Lower lobe of right lung (tissue), 2 donors: ENCODE results near the gene FRAS1. TPM values are rescaled to one million over a fixed set of nuclear protein-coding genes. Genes with fewer than 3 reads are reported as not detected.

Source experiments
- ATAC-seq, 2 donors: fragments of 200-7000 bp; cut with Tn5 transposase; one replicate each; pipeline ENCODE4 v1.9.1; 2020 to 2022; ENCODE audit warnings: mild to moderate bottlenecking in 2 of 2, moderate library complexity in 2 of 2
- DNase-seq: peaks from one replicate; pipeline ENCODE4 v3.0.0-alpha.2; 2020
- H3K27ac ChIP-seq: fragments of 200-600 bp; one replicate; pipeline ENCODE4 v1.8.0; 2022
- H3K27me3 ChIP-seq: fragments of 200-600 bp; one replicate; pipeline ENCODE4 v1.8.0; 2022; ENCODE audit warnings: low read depth
- H3K36me3 ChIP-seq: fragments of 200-600 bp; one replicate; pipeline ENCODE4 v1.8.0; 2022; ENCODE audit warnings: mild to moderate bottlenecking
- H3K4me1 ChIP-seq: fragments of 200-600 bp; one replicate; pipeline ENCODE4 v1.8.0; 2022
- H3K4me3 ChIP-seq: fragments of 200-600 bp; one replicate; pipeline ENCODE4 v1.8.0; 2022; ENCODE audit warnings: mild to moderate bottlenecking
- H3K9me3 ChIP-seq: fragments of 200-600 bp; one replicate; pipeline ENCODE4 v1.8.0; 2022
- CTCF ChIP-seq: fragments of 200-600 bp; IDR thresholded peaks from one replicate; pipeline ENCODE4 v1.8.0; 2022; ENCODE audit warnings: antibody characterized with exemption, mild to moderate bottlenecking
- intact Hi-C: fragments of 100-400 bp; cut with DNase I; formaldehyde crosslinking; loops from one replicate; pipeline ENCODE4 v1.11.0; 2022
- total RNA-seq: library from RNA; stranded (reverse); fragmentation: NEBNext Ultra II Directional; extraction: Animal tissue kit (Norgen Biotek cat#: 25700); gene quantifications from one replicate; pipeline ENCODE4 v1.2.1, GENCODE V29; 2021
- donor health status: DM: no; HTN: yes; CAD: no; lungs with severe emphysema.

Gene FRAS1
- total RNA-seq, 1 donor from 2014 or later = 9.2 TPM

DNA sequence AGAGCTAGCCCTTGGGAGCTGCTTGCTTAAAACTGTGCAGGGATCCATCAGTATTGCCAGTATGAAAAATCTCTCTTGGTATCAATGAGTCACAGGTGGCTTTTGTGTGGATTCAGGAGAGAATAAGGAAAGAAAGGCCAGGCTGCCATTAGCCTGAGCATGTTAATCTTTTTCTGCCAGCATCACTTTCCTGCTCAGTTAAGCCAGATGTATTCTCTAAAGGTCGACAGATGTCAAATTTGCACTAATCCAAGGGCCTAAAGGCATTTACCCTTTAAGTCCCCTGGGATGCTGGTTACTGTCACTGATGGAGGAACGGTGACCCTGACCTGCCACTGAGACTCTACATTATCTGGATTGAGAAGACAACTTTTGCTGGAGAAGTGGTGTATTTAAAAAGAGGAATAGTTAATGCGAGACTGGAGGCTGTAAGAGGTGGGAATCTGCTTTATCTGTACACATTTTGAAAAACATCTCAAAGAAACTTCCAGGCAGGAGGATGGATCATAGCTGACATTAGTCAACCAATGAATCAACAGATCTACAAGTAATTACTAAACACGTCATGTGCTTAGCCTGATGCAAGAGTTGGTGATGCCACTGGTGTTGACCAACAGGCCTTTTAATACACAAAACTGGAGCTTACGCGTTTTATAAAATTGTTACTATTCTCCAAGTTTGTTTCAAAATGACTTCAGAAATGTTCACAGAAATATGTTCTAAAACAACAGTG lies 253.1 kb downstream of the FRAS1 start:
- intact Hi-C loops = no loop called here
- TF ChIP-seq CTCF = no peak
- no peaks in the 10 kb centered on the region for H3K36me3 ChIP-seq
- no peaks in the 10 kb centered on the region for H3K27me3 ChIP-seq
- H3K4me3 ChIP-seq = no peak overlapping the region
- ATAC-seq (no peak), DNase-seq (no peak)
- H3K9me3 ChIP-seq = no peaks in the 10 kb centered on the region
- H3K27ac ChIP-seq = no peak overlapping the region
- H3K4me1 ChIP-seq = no peaks in the 10 kb centered on the region

- H3K27me3 ChIP-seq = no peaks in the 10 kb centered on the region
- H3K27ac ChIP-seq = no peak overlapping the region
- DNase-seq (no peak), ATAC-seq (peak in 1 of 2 donors; percentile 16)
- H3K36me3 ChIP-seq = no peaks in the 10 kb centered on the region
- H3K9me3 ChIP-seq = no peaks in the 10 kb centered on the region
- no peak overlapping the region for H3K4me3 ChIP-seq
- intact Hi-C loops = no loop called here
- H3K4me1 ChIP-seq = no peaks in the 10 kb centered on the region
- no peak for TF ChIP-seq CTCF
These were observed 253.6 kb downstream of the FRAS1 start for GRCh38 chr4:78310740-78311115.

DNA sequence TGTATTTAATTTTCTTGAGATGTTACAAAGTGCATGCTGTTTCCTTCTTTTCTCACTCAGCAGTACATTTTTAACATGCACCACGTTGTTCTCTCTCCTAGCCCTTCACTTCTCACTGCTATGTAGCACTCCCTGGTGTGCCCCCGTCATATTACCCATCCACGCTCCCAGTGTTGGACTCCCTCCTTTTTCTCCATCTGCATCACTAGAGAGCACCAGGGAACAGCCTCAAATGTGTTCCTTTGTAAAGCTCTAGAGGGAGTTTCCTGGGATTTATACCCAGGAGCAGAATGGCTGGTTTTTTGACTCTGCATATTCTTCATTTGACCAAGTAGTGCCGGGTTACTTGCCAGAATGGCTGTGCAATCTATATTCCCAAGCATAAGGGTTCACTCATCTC lies 254.2 kb downstream of the FRAS1 start:
- no peak for TF ChIP-seq CTCF
- Histone ChIP-seq H3K4me3 (no peak overlapping the region), H3K9me3 (no peaks in the 10 kb centered on the region), H3K27ac (no peak overlapping the region), H3K27me3 (no peaks in the 10 kb centered on the region), H3K4me1 (no peaks in the 10 kb centered on the region), H3K36me3 (no peaks in the 10 kb centered on the region)
- no peak for ATAC-seq
- intact Hi-C loops = no loop called here
- no peak for DNase-seq

- H3K27ac ChIP-seq = no peak overlapping the region
- H3K9me3 ChIP-seq = no peaks in the 10 kb centered on the region
- no peak for DNase-seq
- H3K4me1 ChIP-seq = no peaks in the 10 kb centered on the region
- no peaks in the 10 kb centered on the region for H3K36me3 ChIP-seq
- no peak overlapping the region for H3K4me3 ChIP-seq
- ATAC-seq = no peak
- intact Hi-C loops = no loop called here
- no peaks in the 10 kb centered on the region for H3K27me3 ChIP-seq
- TF ChIP-seq CTCF = no peak
These were observed 256.0 kb downstream of the FRAS1 start for GRCh38 chr4:78312989-78313753.

GRCh38 chr4:78313754-78314120 lies 256.6 kb downstream of the FRAS1 start:
- Histone ChIP-seq H3K36me3 (no peaks in the 10 kb centered on the region), H3K4me3 (no peak overlapping the region), H3K4me1 (no peaks in the 10 kb centered on the region), H3K27me3 (no peaks in the 10 kb centered on the region), H3K27ac (no peak overlapping the region), H3K9me3 (no peaks in the 10 kb centered on the region)
- no peak for ATAC-seq
- intact Hi-C loops = no loop called here
- TF ChIP-seq CTCF = no peak
- no peak for DNase-seq
